Femur (tissue), 1 donor: ENCODE measurements around the gene MLN.
A peak's percentile ranks its signal among the peaks of the same experiment; 100 is the strongest.

Experiments used
- DNase-seq: peaks from one replicate; pipeline ENCODE4 v3.0.0-alpha.2; 2017

The MLN gene

GRCh38 chr6:33813990-33814985, 10.5 kb upstream of the MLN start:
- no peak for DNase-seq

DNA sequence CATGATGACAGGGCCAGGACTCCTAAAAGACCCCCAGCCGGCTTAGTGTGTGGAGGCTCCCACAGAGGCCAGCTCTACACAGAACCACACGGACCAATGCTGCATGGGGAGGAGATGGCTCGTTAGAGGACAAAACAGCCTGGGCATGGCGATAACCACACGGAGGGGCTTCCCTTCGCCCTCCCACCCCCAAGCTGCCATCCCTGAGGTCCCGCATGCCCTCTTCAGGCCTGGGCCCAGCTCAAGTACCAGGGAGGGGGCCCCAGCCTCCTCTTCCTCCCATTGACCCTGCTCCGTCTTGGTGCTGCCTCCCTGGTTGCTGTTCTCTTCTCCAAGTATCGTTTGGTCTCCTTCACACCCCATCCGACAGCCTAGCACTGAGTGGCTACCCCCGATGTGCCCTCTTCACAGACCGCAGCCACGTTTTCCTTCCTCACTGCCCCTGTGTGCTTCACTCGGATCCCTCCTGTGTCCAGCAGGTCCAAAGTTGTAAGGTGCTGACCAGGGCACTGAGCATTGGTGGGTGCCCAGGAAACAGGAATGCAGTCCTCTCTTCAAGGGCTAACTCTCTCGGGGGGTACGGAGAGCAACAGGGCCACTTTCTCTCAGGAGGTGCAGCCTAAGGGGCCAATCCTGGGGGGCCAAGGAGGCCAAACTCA, 9.6 kb upstream of the MLN start:
- no peak for DNase-seq

DNA sequence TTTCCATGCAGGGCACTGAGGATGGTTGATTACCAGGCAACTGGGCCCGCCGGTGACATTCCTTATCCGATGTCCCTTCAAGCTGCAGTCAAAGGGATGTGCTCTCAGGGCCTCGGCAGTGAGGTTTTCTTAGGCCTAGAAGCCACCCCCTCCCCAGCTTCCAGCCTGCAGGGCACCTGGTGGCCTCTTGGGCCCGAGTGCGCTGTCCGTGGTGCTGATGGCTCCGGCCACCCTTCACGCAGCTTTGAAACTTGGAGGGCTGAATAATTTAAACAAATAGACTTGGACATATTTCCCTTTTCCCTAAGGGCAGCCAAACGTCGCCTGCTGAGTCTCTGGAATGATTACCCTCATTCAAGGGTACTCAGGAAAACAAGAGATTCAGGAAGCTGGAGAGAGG, 8.9 kb upstream of the MLN start:
- peak; percentile 69 for DNase-seq

DNA sequence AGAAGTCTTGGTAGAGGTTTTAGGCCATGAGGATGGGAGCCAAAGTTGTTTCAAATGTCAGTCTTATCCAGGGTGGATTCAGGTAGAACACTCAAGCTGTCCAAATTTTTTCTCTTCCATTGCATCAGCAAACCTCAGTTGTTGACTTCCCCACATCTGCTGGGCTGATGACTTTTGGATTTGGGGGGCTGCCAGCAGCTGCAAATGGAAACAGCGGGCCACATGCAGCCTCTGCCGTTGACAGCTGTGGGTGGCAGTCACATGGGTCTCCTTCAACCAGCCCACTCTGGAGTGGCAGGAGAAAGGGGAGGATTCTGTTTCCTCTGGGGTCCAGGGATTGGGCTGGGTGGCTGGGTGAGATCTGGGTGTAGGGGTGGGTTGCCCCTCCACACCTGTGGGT, 5.8 kb upstream of the MLN start:
- DNase-seq: peak; percentile 59

DNA sequence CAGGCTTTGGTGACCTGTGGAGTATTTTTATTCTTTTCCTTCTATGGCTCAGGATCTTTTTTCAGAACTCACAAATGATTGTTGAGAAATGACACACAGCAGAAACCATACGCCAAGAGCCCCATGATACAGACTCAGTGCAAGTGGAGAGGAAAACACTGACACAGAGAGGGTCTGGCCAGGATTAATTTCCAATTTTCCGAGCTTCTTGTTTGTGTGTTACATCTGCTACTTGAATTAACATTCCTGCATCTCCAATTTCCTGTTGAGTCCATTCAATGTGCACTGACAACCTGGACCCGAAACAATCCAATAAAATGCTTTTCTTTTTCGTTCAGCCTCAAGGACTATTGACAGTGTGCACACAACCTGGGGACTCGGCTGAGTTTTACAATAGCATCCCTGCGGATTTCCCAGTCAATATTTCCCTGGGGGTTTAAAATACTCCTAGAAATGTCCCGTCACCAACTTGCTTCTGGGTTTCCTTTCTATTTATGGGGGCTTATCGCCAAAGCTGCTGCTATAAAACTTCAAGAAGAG, 4.9 kb upstream of the MLN start:
- no peak for DNase-seq

- no peak for DNase-seq
These were observed 3.8 kb upstream of the MLN start for GRCh38 chr6:33807606-33808005.

- DNase-seq: no peak
These were observed 3.0 kb upstream of the MLN start for GRCh38 chr6:33806841-33807240.

GRCh38 chr6:33802186-33802958, 1.4 kb downstream of the MLN start:
- no peak for DNase-seq

DNA sequence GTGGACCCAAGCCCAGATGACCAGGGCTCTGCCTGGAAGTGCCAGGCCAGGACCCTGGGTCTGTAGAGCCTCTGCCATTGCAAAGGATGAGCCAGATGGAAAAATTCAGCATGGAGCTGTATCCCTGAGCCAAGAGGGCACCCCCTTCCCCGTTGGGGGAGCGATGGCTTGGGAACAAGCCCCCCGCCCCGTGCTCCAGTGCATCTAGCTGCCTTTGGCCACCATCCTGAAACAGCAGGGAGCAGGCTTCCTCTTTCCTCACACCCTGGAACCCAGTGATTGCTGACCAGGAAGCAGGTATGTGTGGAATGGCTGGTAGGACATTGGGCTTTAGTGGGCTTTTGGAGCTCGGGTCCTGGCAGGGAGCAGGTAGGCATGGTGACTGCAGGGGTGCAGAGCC, 2.2 kb downstream of the MLN start:
- no peak for DNase-seq

DNA sequence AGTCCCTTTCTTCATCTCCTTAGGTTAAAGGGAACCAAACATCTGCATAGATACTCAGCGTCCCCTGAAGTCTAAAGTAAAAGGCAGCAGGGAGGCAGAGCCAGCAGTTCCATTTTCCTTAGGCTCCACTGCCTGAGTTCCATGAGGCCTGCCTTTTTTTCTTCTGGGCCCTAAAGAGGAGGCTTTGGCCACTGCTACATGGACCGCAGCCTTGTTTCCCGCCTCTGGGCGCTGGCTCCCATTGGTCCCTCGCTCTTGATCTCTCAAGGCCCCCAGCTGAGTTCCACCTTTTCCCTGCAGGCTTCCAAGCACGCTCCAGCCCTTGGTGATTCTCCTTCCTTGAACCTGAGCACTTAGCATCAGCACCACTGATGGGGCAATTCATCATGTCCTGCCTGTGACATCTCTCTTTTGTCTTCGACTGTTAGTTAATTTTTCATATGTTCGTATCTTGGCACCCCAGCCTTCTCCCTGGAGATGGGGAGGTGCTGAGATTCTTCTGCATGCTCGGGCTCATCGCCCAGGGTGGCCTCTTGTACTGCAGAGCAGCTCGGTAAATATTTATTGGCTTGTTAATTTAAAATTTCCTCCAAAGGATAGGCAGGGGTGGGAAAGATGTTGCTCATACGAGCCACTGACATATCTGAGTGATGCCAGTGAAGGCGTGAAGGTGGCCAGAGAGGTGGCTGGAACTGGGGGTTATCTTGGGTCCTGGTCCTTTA, 3.4 kb downstream of the MLN start:
- no peak for DNase-seq

DNA sequence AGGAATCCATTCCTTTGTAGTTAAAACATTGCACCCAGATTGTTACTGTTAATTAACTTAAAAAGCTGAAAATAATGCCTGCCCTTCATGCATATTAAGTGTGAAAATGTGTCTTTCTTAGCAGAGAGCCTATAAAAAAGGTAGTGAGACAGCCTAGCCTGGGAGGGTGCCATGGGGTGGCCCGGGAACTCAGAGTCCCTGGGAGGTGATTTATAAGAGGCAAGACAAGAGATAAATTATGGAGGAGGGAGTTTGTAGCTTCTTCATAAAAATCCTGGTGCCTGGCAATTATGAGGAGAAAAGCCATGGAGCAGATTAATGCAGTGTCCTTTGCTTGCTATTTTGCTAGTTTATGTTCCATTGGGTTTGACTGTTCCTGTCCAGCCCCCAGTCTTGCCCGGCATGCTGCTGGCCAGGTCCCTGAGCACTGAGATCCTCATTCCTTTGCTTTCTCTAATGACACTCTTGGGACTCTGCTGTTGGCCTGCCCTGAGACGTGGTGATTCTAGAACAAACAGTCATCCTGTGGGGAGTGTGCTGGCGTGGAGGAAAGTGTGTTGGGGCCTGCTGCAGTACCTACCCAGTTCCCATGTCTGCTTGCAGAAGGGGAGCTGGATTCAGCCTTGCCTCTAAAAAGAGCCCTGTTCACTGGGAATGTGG, 4.2 kb downstream of the MLN start:
- DNase-seq: no peak

DNA sequence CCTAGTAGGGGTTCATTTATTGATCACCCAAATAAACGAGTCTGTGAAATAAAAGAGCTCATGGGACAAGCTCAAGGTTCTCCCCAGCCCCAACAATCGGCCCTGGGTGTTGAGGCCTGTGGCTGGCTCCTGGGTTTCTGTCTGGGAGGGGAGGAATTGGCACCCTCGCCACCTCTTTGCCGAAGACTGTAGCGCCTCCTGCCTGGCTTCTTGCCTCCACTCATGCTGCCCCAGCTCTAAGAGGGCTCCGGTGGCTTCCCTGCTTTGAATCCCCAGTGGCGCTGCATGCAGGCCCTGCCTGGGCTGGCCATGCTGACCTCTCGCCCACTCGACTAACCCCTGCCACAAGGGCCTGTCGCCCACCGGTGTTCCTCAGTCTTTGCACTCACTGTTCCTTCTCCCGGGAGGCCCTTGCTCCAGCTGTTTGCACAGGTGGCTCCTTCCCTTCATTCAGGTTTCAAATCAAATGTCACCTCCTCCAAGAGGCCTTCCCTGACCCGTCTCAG, 5.4 kb downstream of the MLN start:
- no peak for DNase-seq

GRCh38 chr6:33797626-33798342, 6.0 kb downstream of the MLN start:
- no peak for DNase-seq

DNA sequence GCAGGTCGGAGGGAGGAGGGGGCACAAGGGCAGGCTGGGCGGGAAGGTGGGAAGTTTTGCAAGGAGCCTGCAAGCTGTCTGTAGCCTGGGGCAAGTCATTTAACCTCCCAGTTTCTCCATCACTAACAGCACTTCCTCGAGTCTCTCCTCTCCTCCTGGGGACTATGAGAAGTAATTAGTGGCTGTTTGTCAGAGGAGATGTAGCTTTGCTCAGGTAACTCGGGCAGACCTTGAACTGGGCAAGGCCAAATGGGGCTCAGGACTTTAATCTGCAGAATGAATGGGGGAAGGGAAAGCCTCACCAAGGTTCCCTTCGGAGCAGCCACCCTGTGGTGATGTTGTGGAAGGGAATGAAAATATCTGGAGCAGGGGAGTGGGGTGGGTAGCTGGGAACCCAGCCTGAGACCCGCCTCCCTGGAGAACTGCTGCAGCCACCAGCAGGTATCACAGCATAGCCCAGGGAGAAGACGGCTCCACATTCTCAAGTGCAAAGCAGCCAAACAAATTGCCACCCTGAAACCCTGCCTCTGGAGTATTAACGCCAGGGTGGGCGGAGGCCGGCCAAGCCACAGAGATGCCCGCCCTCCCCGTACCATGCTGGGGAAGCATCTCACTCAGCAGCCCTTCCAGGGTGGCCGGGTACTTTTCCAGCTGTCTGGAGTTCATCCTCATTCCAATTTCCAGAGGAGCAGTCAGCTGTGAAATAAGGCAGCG, 8.7 kb downstream of the MLN start:
- DNase-seq: no peak

DNA sequence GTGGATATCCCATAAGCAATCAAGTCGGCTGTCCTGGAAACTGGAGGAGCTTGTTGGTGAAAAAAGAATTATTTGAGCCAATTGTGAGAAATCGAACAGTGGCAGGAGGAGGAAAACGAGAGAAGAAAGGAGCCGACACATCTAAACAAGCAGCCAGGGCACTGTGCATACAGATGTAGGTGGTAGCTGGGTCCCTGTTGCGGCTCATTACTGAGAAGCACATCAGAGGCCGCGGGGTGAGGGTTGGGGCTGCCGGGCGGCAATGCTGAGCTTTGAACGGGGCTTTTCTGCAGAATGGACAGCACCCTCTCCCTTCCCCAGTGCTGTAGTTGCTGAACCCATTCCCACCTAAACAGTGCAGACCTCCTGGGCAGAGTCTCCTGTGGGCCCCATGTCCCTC, 10.8 kb downstream of the MLN start:
- DNase-seq: no peak

GRCh38 chr6:33791620-33792019, 12.2 kb downstream of the MLN start:
- no peak for DNase-seq

DNA sequence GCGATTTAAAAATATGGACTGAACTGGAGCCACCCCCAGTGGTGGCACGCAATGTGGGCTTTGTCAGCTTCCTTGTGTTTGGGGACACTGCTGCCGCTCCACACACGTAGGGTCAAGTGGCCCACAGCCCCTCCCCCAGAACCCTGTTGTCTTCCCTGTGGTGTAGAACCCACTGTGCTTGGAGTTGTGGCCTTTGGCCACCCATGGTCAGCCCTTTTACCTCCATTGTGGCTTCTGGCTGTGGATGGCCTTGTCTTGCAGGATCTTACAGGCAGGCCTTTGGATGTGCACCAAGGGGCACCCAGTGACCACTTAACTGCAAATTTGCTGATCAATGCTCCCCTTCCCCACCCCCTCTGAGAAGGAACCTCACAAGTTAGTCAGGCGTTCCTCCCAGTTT, 12.9 kb downstream of the MLN start:
- DNase-seq: no peak

DNA sequence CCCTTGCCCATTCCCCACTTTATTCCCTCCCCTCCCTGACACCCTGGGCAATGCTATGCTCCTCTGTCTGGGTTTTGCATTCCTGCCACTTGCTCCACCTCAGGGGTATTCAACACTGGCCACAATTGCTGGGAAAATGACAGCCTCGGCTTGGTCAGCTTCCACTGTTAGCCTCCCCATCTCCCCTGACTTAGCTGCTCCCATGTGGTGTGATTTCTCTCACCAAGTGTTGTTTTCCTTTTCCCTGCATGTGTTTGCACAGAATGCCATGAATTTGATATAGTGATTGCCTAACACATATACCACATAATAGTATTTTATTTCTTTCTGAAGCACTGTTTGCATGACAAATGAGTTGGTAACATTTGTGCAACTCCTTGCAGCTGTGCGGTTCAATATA, 13.4 kb downstream of the MLN start:
- peak; percentile 51 for DNase-seq

DNA sequence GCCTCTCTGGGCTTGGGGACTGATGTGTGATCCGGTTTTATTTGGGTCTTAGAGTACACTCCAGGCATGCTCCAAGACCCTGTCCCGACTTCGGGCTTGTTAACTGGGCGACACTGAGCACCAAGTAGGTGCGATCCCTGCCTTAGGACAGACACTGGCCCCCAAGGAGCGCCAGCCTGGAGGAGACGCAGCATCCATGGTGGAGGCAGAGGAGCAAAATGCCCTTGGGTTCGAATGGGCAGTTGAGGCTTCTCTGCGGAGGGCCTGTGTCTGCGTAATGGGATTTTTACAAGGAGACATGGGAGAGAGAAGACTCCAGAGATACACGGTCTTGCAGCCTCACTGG, 14.3 kb downstream of the MLN start:
- no peak for DNase-seq
